GM12878 (cell line): ENCODE measurements around the gene MYMK. TPM values are rescaled to one million over a fixed set of nuclear protein-coding genes. Genes with fewer than 3 reads are reported as not detected.

Source experiments
- ATAC-seq: fragments of 200-7000 bp; cut with Tn5 transposase; 3 replicates; pipeline ENCODE4 v1.9.1; 2020; ENCODE audit warnings: mild to moderate bottlenecking, moderate library complexity
- BruUV-seq: library from RNA; stranded (reverse); fragments of 400-500 nt; replicated peaks from 2 replicates; lab custom pipeline; 2021; lab: Mats Ljungman, UMichigan
- CTCF ChIA-PET: fragments of 300-600 bp; sonication (Branson Sonifier 250); formaldehyde crosslinking; extraction: SDS; loops from one replicate; lab custom pipeline; 2021; ENCODE audit warnings: inconsistent platforms; lab: Yijun Ruan, JAX
- POLR2A ChIA-PET: fragments of 350-600 bp; formaldehyde crosslinking; extraction: SDS; loops from one replicate; lab custom pipeline; 2021; ENCODE audit warnings: inconsistent platforms; lab: Charles Lee
- RAD21 ChIA-PET: fragments of 300-600 bp; sonication (Branson Sonifier 250); formaldehyde crosslinking; loops from one replicate; lab custom pipeline; 2023; ENCODE audit warnings: antibody characterized with exemption; ENCODE audit not compliant: unreplicated experiment; lab: Charles Lee
- SMC1A ChIA-PET: fragments of 300-600 bp; sonication (Branson Sonifier 250); formaldehyde crosslinking; loops from one replicate; lab custom pipeline; 2023; ENCODE audit not compliant: unreplicated experiment, uncharacterized antibody; lab: Charles Lee
- DNase-seq: peaks from one replicate; pipeline ENCODE4 v3.0.0-alpha.2; 2011; ENCODE audit warnings: low read depth, low spot score
- FAIRE-seq: peaks from 3 replicates; lab custom pipeline; 2011; peaks lifted over from hg19 to GRCh38; lab: Jason Lieb, UNC
- H2AFZ ChIP-seq: 2 replicates; pipeline ENCODE4 v1.6.0; 2011; ENCODE audit warnings: low read depth, low read length, control low read depth; ENCODE audit not compliant: control insufficient read depth
- H3K27ac ChIP-seq: 2 replicates; pipeline ENCODE4 v1.5.1; 2011; ENCODE audit warnings: control low read depth; ENCODE audit not compliant: control insufficient read depth, insufficient read depth
- H3K27me3 ChIP-seq, 2 experiments: replicated peaks in 1 of 2; 2 replicates each; pipeline versions ENCODE4 v1.6.0 to v1.6.1; 2011; ENCODE audit warnings: low read length in 1 of 2; ENCODE audit not compliant: control insufficient read depth in 2 of 2, insufficient read depth in 2 of 2
- H3K36me3 ChIP-seq, 2 experiments: 2 replicates each; pipeline ENCODE4 v1.5.1; 2011; ENCODE audit warnings: low read length in 1 of 2; ENCODE audit not compliant: control insufficient read depth in 2 of 2, insufficient read depth in 2 of 2
- H3K4me1 ChIP-seq: 2 replicates; pipeline ENCODE4 v1.6.1; 2011; ENCODE audit warnings: mild to moderate bottlenecking, low read length, moderate library complexity, mixed read lengths; ENCODE audit not compliant: control insufficient read depth, insufficient read depth
- H3K4me2 ChIP-seq: 2 replicates; pipeline ENCODE4 v1.6.0; 2011; ENCODE audit warnings: control low read depth; ENCODE audit not compliant: control insufficient read depth, insufficient read depth
- H3K4me3 ChIP-seq: fragments of 200-600 bp; sonication (generic); 2 replicates; pipeline ENCODE4 v1.5.1; 2016
- H3K79me2 ChIP-seq: 2 replicates; pipeline ENCODE4 v1.6.0; 2011; ENCODE audit warnings: low read length; ENCODE audit not compliant: control insufficient read depth, insufficient read depth
- H3K9ac ChIP-seq: 2 replicates; pipeline ENCODE4 v1.8.0; 2011; ENCODE audit warnings: low read length, control low read depth, mixed read lengths; ENCODE audit not compliant: control insufficient read depth, insufficient read depth
- H3K9me3 ChIP-seq: replicated peaks from 3 replicates; pipeline ENCODE4 v1.5.1; 2011; ENCODE audit warnings: mild to moderate bottlenecking, low read length; ENCODE audit not compliant: control insufficient read depth, insufficient read depth
- H4K20me1 ChIP-seq: 2 replicates; pipeline ENCODE4 v1.6.0; 2011; ENCODE audit not compliant: control insufficient read depth, insufficient read depth
- CEBPB ChIP-seq, 2 experiments: fragments of 150-350 bp in 1 of 2; IDR thresholded peaks; 2 replicates each; pipeline ENCODE4 v1.6.1; 2012 to 2014; ENCODE audit warnings: low read depth in 2 of 2, low read length in 2 of 2, borderline replicate concordance in 1 of 2, inconsistent platforms in 1 of 2
- EGR1 ChIP-seq, 2 experiments: IDR thresholded peaks; 1 replicate in 1 of 2; 2 replicates in 1 of 2; pipeline ENCODE4 v1.6.1; 2011 to 2012; ENCODE audit warnings: low read depth in 2 of 2, low read length in 2 of 2, borderline replicate concordance in 1 of 2, mild to moderate bottlenecking in 1 of 2, moderate library complexity in 1 of 2
- EP300 ChIP-seq, 2 experiments: fragments of 150-350 bp in 1 of 2; IDR thresholded peaks; 2 replicates each; pipeline ENCODE4 v1.6.1; 2011 to 2012; ENCODE audit warnings: low read depth in 2 of 2, low read length in 2 of 2, borderline replicate concordance in 1 of 2, improper control_type of control experiment in 1 of 2, inconsistent platforms in 1 of 2; ENCODE audit not compliant: control insufficient read depth in 1 of 2
- ESRRA ChIP-seq: IDR thresholded peaks from 2 replicates; pipeline ENCODE4 v1.6.1; 2012; ENCODE audit warnings: mild to moderate bottlenecking, low read length, improper control_type of control experiment
- HCFC1 ChIP-seq: fragments of 150-350 bp; IDR thresholded peaks from 2 replicates; pipeline ENCODE4 v1.6.1; 2014; ENCODE audit warnings: low read length
- HDGF ChIP-seq: fragments of 450-650 bp; IDR thresholded peaks from 2 replicates; pipeline ENCODE4 v1.6.1; 2016; ENCODE audit warnings: antibody characterized with exemption
- LARP7 ChIP-seq: fragments of 450-650 bp; IDR thresholded peaks from 2 replicates; pipeline ENCODE4 v1.6.1; 2017; ENCODE audit warnings: mild to moderate bottlenecking
- MYC ChIP-seq: IDR thresholded peaks from 2 replicates; pipeline ENCODE4 v1.6.1; 2011; ENCODE audit warnings: mild to moderate bottlenecking, low read length, moderate library complexity, inconsistent platforms; ENCODE audit not compliant: insufficient read depth, insufficient replicate concordance, insufficient read length, severe bottlenecking
- NR2C1 ChIP-seq: fragments of 450-650 bp; IDR thresholded peaks from 2 replicates; pipeline ENCODE4 v1.6.1; 2017; ENCODE audit warnings: antibody characterized with exemption, mild to moderate bottlenecking, moderate library complexity
- PKNOX1 ChIP-seq: fragments of 450-650 bp; IDR thresholded peaks from 2 replicates; pipeline ENCODE4 v1.6.1; 2016; ENCODE audit warnings: mild to moderate bottlenecking
- RELB ChIP-seq: fragments of 450-650 bp; IDR thresholded peaks from 2 replicates; pipeline ENCODE4 v1.6.1; 2017; ENCODE audit warnings: low read depth, mild to moderate bottlenecking, moderate library complexity
- RFX5 ChIP-seq: IDR thresholded peaks from 2 replicates; pipeline ENCODE4 v1.6.1; 2011; ENCODE audit warnings: low read depth, low read length, improper control_type of control experiment
- SMARCA5 ChIP-seq: fragments of 450-650 bp; IDR thresholded peaks from 2 replicates; pipeline ENCODE4 v1.6.1; 2017; ENCODE audit warnings: mild to moderate bottlenecking
- SP1 ChIP-seq: IDR thresholded peaks from one replicate; pipeline ENCODE4 v1.6.1; 2011; ENCODE audit warnings: low read depth, low read length
- SRF ChIP-seq, 2 experiments: IDR thresholded peaks; 2 replicates each; pipeline ENCODE4 v1.6.1; 2011; ENCODE audit warnings: low read depth in 2 of 2, low read length in 2 of 2, mild to moderate bottlenecking in 1 of 2, moderate library complexity in 1 of 2
- TAF1 ChIP-seq: IDR thresholded peaks from 2 replicates; pipeline ENCODE4 v1.6.1; 2011; ENCODE audit warnings: mild to moderate bottlenecking, low read depth, low read length, borderline replicate concordance
- TCF7 ChIP-seq: IDR thresholded peaks from 2 replicates; pipeline ENCODE4 v1.6.1; 2014; ENCODE audit warnings: antibody characterized with exemption, borderline replicate concordance
- WGBS: methylation state at CpG from one replicate; pipeline ENCODE4 v1.1.6; 2016; ENCODE audit warnings: low lambda C conversion rate; ENCODE audit not compliant: insufficient replicate concordance, insufficient coverage; ENCODE audit errors: missing lambda C conversion rate; 5-methylcytosine and 5-hydroxymethylcytosine counted together
- in situ Hi-C: fragments of 300-500 bp; cut with MboI; formaldehyde crosslinking; loops from 9 replicates; pipeline ENCODE4 v1.14.3; 2018; ENCODE audit warnings: mixed read lengths
- intact Hi-C: fragments of 100-400 bp; cut with micrococcal nuclease; formaldehyde crosslinking; loops from one replicate; pipeline ENCODE4 v1.14.2; 2022; ENCODE audit not compliant: unreplicated experiment
- polyA plus RNA-seq, 11 experiments: library from polyadenylated mRNA; depleted of rRNA in 4 of 11; unstranded in 6 of 11; stranded (reverse) in 5 of 11; fragments of >200 nt; fragmentation: Nextera tagmentation in 4 of 11; fragmentation: Illumina TruSeq in 1 of 11; extraction: Ambion mirVana in 4 of 11; extraction: Trizol in 1 of 11; gene quantifications; 1 replicate in 1 of 11; 2 replicates in 10 of 11; pipeline versions ENCODE4 v1.2.1 to v1.2.3, GENCODE V29; 2011 to 2016; ENCODE audit warnings: inconsistent platforms in 2 of 11, missing spikeins in 2 of 11, low read depth in 1 of 11
- total RNA-seq, 4 experiments: library from RNA; depleted of rRNA in 3 of 4; stranded (reverse); fragments of >200 nt in 3 of 4; fragmentation: Illumina TruSeq in 1 of 4; extraction: Trizol in 1 of 4; gene quantifications; 2 replicates each; pipeline versions ENCODE4 v1.2.1 to v1.2.3, GENCODE V29; 2013 to 2021

Gene MYMK
- total and polyA plus RNA-seq, 10 of the 15 experiments (the other 5 are each of a cell fraction or from before 2014, with no cell fraction given) = not detected

- in situ Hi-C loops = no loop called here
- Histone ChIP-seq H3K4me1 (peaks cover 3% of the 10 kb centered on the region), H3K4me3 (no peak overlapping the region), H2AFZ (no peak overlapping the region), H3K79me2 (no peaks in the 10 kb centered on the region), H3K36me3 (no peaks in the 10 kb centered on the region), H3K27ac (no peak overlapping the region), H3K4me2 (no peak overlapping the region), H4K20me1 (no peaks in the 10 kb centered on the region), H3K9me3 (no peaks in the 10 kb centered on the region), H3K27me3 (no peaks in the 10 kb centered on the region; a peak in 3 of 4 replicates), H3K9ac (no peak overlapping the region)
- DNase-seq (no peak), ATAC-seq (no peak), FAIRE-seq (no peak)
- 14% methylated on average over 12 of the region's 13 CpGs for WGBS
- intact Hi-C loops = no loop called here
- RAD21 ChIA-PET = no interaction called here
- SMC1A ChIA-PET = no interaction called here
- no TSS peak for BruUV-seq
- POLR2A ChIA-PET = interaction anchor here (0.6 kb wide), 1 partner anchor 698 kb away, joined by 10 read pairs; no protein-coding TSS in a partner anchor
- CTCF ChIA-PET = interaction anchor here (7.7 kb wide), 1 partner anchor 303 kb away, joined by 61 read pairs; no protein-coding TSS in a partner anchor
- no peak for TF ChIP-seq RFX5
- TF ChIP-seq EP300 (IDR thresholded peaks at IDR 0.05; ENCODE audit: borderline replicate concordance in 1 of 2, control insufficient read depth in 1 of 2, low read depth in 2 of 2, low read length in 2 of 2) = no peak
- no peak for TF ChIP-seq SMARCA5
- TF ChIP-seq ESRRA = no peak
- TF ChIP-seq TCF7 = no peak
- no peak for TF ChIP-seq HDGF
- TF ChIP-seq RELB = no peak
- no peak for TF ChIP-seq CEBPB (IDR thresholded peaks at IDR 0.05; ENCODE audit: borderline replicate concordance in 1 of 2, low read depth in 2 of 2, low read length in 2 of 2)
- TF ChIP-seq PKNOX1 = no peak
- no peak for TF ChIP-seq LARP7
- TF ChIP-seq EGR1 (IDR thresholded peaks at IDR 0.05; ENCODE audit: borderline replicate concordance in 1 of 2, low read depth in 2 of 2, low read length in 2 of 2) = no peak
- no peak for TF ChIP-seq TAF1
- TF ChIP-seq SRF (IDR thresholded peaks at IDR 0.05; ENCODE audit: low read depth in 2 of 2, low read length in 2 of 2) = no peak
- no peak for TF ChIP-seq HCFC1
- TF ChIP-seq MYC = no peak
- no peak for TF ChIP-seq SP1
- TF ChIP-seq NR2C1 = no peak
Measured at GRCh38 chr9:133490201-133490681, 34.5 kb downstream of the MYMK start.
